GM11168 (cell line): ENCODE data around the gene TGFB2.

ENCODE experiments used
- in situ Hi-C: fragments of 300-500 bp; cut with MboI; formaldehyde crosslinking; loops from one replicate; pipeline ENCODE4 v1.12.0; 2022; ENCODE audit warnings: low sequenced_read_pairs; ENCODE audit not compliant: unreplicated experiment

Gene TGFB2

GRCh38 chr1:218411101-218411500 lies 66.0 kb downstream of the TGFB2 start:
- in situ Hi-C loops = no loop called here

GRCh38 chr1:218412171-218412570 lies 67.0 kb downstream of the TGFB2 start:
- in situ Hi-C loops = no loop called here

- in situ Hi-C loops = no loop called here
Measured at GRCh38 chr1:218413179-218413578, 68.0 kb downstream of the TGFB2 start.

- in situ Hi-C loops = no loop called here
Measured at GRCh38 chr1:218414060-218414728, 69.1 kb downstream of the TGFB2 start.

GRCh38 chr1:218415726-218416125 lies 70.6 kb downstream of the TGFB2 start:
- in situ Hi-C loops = no loop called here

GRCh38 chr1:218421531-218421930 lies 76.4 kb downstream of the TGFB2 start:
- in situ Hi-C loops = no loop called here

- in situ Hi-C loops = no loop called here
Measured at GRCh38 chr1:218424502-218424901, 79.4 kb downstream of the TGFB2 start.

GRCh38 chr1:218425647-218426342 lies 80.7 kb downstream of the TGFB2 start:
- in situ Hi-C loops = no loop called here

GRCh38 chr1:218426343-218426657 lies 81.2 kb downstream of the TGFB2 start:
- in situ Hi-C loops = no loop called here

GRCh38 chr1:218429301-218429700 lies 84.2 kb downstream of the TGFB2 start:
- in situ Hi-C loops = no loop called here

GRCh38 chr1:218430346-218430745 lies 85.2 kb downstream of the TGFB2 start:
- in situ Hi-C loops = no loop called here

GRCh38 chr1:218430822-218431221 lies 85.7 kb downstream of the TGFB2 start:
- in situ Hi-C loops = no loop called here

- in situ Hi-C loops = no loop called here
Measured at GRCh38 chr1:218431476-218431875, 86.3 kb downstream of the TGFB2 start.

- in situ Hi-C loops = no loop called here
Measured at GRCh38 chr1:218433744-218434143, 88.6 kb downstream of the TGFB2 start.

GRCh38 chr1:218435528-218435927 lies 90.4 kb downstream of the TGFB2 start:
- in situ Hi-C loops = no loop called here

- in situ Hi-C loops = no loop called here
Measured at GRCh38 chr1:218436346-218436745, 91.2 kb downstream of the TGFB2 start.

- in situ Hi-C loops = no loop called here
Measured at GRCh38 chr1:218436997-218437396, 91.9 kb downstream of the TGFB2 start.

GRCh38 chr1:218439541-218440295 lies 94.6 kb downstream of the TGFB2 start:
- in situ Hi-C loops = no loop called here

GRCh38 chr1:218443255-218443654 lies 98.1 kb downstream of the TGFB2 start:
- in situ Hi-C loops = no loop called here

- in situ Hi-C loops = no loop called here
Measured at GRCh38 chr1:218444173-218444572, 99.0 kb downstream of the TGFB2 start.

GRCh38 chr1:218444588-218444987 lies 99.5 kb downstream of the TGFB2 start:
- in situ Hi-C loops = no loop called here
